NCI-H1417 (cell line): ENCODE results near the gene RAD51B.

Experiments
- DNase-seq, 3 experiments: peaks; one replicate each; lab custom pipeline; 2025; lab: John Stamatoyannopoulos, UW

The RAD51B gene

DNA sequence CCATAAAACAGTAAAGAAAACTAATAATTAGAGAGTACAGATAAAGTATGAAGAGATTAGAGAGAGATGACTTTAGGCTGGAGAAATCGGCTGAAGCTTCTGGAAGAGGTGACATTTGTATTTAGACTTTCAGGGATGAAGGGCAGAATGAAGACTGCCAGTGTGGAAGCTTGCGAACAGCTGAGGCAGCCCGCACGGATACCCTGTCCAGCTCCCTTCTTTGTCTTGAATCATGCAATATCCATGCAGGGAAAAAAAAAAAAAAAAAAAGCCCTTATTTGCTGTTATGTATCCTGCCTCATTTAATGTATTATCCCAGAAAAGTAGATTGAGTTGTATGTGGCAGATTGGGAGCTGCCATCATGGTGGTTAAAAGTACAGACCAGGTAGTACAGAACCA lies 641.5 kb downstream of the RAD51B start:
- no peak for DNase-seq

GRCh38 chr14:68462683-68463082 lies 643.1 kb downstream of the RAD51B start:
- DNase-seq: no peak

GRCh38 chr14:68463299-68463698 lies 643.7 kb downstream of the RAD51B start:
- no peak for DNase-seq

DNA sequence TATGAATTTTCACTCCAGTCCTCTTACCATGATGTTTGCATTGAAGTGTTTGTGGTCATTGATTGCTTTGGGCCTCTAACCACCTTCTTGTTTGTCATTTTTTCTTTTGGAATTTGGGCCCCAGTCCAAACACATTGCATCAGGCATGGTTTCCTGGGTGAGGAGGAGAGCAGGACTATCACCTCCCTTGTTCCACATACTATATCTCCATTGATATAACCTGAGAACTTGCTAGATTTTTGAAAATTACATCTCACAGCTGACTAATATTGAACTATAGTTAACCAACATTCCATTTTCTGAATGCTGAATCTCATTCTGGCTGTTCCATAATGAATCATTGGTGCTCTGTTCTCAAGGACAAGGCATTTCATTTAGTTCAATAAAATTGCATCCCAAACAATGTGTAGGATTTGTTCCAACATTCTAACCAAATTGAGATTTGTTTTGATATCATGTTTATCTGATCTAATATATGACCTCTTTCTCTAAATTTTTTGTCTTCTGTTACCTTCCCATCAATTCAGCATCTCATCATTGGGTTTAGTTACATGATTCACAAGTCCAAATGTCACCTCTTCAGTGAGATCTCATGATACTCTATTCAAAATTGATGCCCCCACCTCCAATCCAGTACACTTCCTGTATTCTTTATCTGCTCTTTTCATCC lies 644.3 kb downstream of the RAD51B start:
- no peak for DNase-seq

DNA sequence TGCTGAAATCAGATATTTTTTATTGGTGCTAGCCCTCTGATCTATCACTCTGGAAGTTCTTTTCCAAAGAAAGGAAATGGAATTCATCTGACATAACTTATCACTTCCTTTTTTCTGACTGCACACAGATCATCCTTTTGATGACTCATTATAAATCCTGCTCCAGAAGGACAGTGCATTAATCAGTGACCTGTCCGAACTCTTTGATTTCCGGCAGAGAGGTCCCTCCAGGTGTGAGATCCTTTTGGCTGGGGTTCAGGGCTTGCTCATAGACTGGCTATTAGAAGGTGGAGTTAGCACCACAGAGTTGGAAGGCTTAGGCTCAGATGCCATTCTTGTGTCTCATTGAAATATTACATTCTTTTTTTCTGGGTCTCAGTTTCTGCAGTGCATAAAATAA lies 645.1 kb downstream of the RAD51B start:
- no peak for DNase-seq

- no peak for DNase-seq
Observed at GRCh38 chr14:68466491-68466977, 647.0 kb downstream of the RAD51B start.

DNA sequence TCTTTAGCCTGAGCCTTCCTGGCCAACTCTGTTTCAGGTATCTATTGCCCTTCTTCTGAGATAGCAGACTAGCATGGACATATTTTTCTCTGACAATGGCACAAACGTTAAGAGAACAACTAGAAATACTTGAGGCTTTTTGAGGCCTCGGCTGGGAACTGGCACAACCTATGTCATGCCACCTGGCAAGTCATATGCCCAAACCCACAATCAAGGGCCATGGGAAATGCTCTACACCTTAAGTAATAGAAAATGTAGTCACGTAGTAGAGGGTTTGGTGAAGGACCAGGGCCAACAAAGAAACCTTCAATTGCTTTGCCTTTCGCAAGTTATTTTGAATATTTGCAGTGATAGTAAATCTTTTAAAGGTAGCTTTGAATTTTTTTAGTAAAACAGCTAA lies 647.8 kb downstream of the RAD51B start:
- no peak for DNase-seq

DNA sequence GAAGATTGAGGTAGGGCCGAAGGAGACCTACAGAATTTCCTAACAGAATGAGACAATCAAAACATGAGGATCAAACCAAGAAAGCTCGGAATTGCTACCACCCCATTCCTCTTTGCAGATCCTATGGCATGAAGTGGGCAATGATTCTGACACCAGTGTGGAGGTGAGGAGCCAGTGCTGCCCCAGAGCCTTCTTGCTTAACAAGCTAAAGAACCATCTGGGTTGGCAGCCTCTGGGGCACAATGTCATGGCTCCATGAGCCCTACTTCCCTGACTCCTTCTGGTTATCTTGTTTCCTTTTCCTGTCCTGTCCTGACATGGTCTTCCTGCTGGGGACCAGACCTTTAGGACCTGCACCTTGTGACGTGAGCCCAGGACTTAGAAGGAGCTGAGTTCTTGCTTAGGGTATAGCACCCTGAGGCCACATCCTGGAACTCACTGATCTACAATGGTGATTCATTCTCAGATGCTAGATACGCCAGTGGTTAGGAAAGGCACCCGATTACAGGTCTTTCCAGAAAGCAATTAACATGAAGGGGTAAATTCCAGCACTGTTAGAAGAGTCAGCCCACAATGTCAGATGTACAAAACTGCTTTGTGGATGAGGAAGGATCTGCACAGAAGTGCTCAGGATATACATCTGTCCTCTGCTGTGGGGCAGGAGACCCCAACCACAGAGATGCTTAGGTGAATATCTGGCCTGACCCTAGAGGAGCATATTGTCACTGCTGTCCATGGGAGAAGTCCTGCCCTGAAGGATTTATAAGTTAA lies 649.0 kb downstream of the RAD51B start:
- no peak for DNase-seq

DNA sequence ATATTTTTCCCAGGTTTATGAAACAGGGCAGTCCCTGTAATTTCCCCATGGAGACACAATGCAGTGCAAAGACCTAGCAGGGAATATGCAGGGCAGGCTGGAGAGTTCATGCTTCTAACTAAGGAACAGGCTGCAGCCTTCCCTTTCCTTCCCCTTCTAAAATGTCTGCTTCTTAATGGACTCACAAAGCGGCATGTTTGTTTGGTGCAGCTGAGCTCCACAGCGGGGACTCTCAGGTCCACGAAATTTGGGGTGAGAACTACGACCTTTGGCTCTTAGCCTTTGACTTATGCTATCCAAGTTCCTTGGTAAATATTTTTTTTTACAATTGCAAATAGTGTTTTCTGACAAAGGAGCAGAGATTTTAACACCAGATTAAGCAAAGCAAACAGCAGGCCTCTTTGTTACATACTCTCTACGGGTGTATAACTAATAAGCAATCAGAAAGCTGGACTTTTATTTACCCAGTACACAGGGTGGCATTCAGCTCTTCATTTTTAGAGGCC lies 649.7 kb downstream of the RAD51B start:
- DNase-seq: peak in 1 of 3 experiments; percentile 10

GRCh38 chr14:68470361-68470760 lies 650.8 kb downstream of the RAD51B start:
- no peak for DNase-seq

- no peak for DNase-seq
Observed at GRCh38 chr14:68471029-68471963, 651.7 kb downstream of the RAD51B start.

GRCh38 chr14:68471964-68472508 lies 652.5 kb downstream of the RAD51B start:
- DNase-seq: no peak

GRCh38 chr14:68473069-68473468 lies 653.5 kb downstream of the RAD51B start:
- DNase-seq: no peak

DNA sequence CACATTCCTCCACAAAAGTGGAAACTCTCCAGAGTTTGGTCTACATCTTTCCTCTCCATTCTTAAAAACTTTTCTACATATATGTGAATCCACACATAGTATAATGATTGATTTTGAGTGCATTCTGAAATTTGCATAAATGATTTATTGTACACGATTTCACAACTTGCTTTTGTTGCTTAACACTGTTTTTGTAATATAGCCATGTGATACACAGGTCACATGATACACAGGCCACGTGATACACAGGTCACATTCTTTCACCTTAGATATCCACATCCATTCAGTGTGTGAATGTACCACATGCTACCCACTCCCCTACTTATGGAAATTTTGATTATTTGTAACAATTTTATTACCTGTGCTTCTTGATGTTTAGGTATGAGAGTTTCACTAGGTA lies 654.2 kb downstream of the RAD51B start:
- DNase-seq: no peak

DNA sequence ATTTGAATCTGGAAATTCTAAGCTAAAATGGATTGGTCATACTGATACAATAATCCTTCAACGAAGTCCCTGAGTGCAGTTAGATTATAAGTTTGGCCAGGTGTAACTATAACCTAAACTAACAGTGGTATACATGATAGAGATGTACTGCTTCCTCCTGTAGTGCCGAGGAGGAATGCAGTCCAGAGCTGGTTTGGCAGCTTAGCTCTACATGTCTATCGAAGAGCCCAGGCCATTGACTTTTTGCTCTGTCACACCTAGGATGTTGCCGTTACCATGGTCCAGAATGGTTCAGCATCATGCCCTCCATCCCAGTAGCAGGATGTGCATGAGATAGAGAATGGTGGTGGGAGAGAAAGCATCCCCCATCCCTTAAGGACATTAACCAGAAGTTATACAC lies 655.2 kb downstream of the RAD51B start:
- DNase-seq: no peak

DNA sequence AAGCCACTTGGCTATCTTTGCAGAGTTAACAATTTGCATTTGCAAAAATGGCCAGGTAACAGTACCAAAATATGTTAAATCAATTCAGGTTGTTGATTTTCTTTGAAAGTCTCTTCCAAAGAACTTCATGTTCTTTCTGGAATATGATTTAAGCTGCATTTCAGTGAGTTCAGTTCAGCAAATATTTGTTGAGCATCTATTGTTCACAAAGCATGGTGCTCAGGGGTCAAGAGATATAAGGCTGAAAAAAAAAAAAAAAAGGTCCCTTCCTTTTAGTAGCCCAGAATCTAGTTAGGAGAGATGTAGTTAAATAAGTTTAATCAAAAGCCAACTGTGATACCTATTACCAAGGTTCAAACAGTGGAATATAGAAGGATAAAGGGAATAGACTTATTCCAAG lies 656.2 kb downstream of the RAD51B start:
- no peak for DNase-seq

GRCh38 chr14:68476212-68477109 lies 656.9 kb downstream of the RAD51B start:
- DNase-seq: no peak

GRCh38 chr14:68477110-68477455 lies 657.5 kb downstream of the RAD51B start:
- DNase-seq: no peak

DNA sequence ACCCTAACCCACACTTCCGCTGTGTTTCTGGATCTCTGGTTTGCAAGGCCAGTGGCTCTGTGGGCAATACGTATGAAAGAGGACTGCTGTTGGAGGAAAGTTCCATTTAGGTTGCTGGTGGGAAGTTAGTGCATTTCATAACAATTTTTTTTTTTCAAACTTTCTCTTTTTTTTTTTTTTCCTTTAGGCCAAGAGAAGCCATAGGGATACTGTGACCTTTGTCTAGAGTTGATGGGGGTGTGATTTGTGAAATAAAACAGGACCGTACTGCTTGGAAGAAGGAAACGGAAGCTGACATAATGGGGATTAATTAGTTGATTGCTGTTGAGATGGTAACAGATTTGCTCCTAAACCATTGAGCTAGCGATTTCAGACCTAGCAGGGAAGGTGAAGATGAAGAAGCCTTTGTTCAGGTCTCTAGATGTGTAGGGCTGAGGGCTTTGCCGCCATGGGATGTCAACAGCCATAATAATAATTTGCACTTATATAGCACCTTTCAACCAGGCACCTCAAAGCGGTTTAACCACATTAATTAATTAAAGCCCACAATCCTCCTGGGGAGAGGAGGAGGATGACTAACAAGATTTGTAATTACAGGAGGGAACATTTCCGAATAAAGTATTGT lies 658.0 kb downstream of the RAD51B start:
- peak in 2 of 3 experiments; percentile 12 to 63 for DNase-seq

- no peak for DNase-seq
Observed at GRCh38 chr14:68479247-68479646, 659.7 kb downstream of the RAD51B start.
